HG02678 (cell line): ENCODE data around the gene FYB2.
A peak's percentile ranks its signal among the peaks of the same experiment; 100 is the strongest.

ENCODE experiments used
- ATAC-seq: cut with Tn5 transposase; IDR thresholded peaks from one replicate; pipeline ENCODE4 v1.9.1; 2021; ENCODE audit warnings: mild to moderate bottlenecking, moderate library complexity; ENCODE audit not compliant: unreplicated experiment

Gene FYB2

GRCh38 chr1:56726706-56727105 is 92.5 kb downstream of the FYB2 start:
- no peak for ATAC-seq

DNA sequence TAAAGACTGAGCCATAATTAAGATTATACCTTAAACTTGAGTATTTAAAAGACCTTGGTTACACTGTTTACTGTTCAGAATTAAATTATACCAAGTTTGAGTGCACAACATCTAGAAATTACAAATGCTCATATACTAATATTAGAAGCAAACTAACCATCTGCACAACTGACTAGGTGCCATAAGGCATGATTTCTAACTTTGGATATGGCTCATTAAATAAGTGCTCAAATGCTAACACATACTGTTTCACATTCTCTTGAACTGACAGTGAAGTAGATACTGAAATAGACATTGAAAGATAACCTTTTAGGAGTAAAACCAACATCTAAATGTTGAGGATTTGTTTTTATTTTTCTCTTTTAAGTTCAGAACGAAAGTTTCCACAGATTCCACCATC is 100.0 kb downstream of the FYB2 start:
- ATAC-seq = no peak

DNA sequence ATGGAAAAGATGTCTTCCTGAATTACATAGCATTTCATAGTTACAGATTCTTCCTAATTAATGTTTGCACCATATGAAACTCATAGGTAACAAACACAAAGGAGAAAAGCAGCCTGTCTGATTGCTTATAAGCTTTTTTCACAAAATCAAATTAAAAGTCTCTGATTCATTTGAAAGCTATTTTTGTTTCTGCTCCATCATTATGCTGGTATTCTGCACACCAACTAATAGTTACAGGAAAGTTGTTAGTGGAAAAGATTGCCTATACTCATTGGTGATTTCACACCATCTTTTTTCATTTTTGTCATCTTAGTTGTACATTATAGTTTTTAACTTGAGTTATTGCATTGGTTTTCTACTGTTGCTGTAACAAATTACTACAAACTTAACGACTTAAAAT is 104.0 kb downstream of the FYB2 start:
- no peak for ATAC-seq

- ATAC-seq = no peak
Measured at GRCh38 chr1:56713112-56713511, 106.1 kb downstream of the FYB2 start.

DNA sequence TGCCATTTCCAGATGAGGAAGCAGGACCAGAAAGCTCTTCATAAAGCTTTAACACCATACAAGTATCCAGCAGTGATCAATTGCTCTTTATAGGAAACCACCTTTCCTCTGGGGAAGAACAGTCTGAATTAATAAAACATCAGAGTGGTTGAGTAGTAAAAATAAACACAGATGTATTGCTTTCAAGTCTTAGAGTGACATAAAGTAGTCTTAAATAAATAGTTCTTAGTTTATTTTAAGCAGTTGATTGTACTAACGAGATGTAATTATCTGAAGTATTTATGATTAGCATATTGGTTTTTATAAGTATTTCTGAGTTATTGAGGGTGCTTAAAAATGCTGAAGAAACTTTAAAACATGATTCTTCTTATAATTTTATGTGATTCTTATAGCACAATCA is 107.1 kb downstream of the FYB2 start:
- no peak for ATAC-seq

- no peak for ATAC-seq
Measured at GRCh38 chr1:56710646-56711045, 108.6 kb downstream of the FYB2 start.

DNA sequence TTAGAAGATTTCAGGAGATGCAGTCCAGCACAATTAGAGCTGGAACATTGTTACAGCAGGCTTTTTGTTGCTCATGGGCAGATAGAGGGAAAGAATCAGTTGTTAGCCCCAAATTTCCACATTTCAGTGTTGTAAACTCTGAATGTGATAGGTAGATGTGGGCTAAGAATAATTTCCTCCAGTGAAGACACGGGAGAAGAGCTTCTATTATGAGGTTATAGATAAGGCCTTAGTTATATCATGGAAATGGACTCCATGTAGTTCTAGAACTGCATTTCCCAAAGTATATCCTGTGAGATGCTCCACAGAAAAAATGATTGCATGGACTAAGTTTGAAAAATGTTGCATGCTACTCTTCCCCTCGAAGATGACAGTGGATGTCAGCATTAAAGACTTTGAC is 109.2 kb downstream of the FYB2 start:
- ATAC-seq = no peak

DNA sequence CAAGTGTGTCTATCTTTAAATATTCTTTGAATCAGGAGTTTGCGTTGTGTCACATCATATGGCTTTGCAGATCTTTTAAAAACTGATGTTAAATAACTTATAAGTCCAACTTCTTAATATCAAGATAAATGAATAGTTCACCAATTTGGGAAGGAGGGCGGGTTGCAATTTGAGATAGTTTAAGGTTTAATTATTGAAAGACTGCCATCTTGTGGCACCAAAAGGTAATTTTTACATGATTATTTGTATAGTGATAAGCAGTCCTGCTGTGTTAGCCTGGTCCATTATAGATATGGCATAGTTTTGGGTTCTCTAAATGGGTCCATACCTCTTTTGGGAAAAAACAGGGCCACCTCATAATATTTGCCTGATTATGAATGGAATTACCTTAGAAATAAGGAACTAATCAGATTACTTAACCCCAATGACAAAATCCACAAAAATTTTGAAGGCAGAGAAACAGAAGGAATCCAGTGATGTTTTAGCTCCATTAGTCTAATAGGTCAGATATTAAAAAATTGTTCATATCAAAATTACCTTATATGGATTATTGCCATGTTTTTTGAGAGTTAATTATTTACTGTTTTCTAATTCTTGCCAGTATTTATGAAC is 109.8 kb downstream of the FYB2 start:
- peak; percentile 74 for ATAC-seq

DNA sequence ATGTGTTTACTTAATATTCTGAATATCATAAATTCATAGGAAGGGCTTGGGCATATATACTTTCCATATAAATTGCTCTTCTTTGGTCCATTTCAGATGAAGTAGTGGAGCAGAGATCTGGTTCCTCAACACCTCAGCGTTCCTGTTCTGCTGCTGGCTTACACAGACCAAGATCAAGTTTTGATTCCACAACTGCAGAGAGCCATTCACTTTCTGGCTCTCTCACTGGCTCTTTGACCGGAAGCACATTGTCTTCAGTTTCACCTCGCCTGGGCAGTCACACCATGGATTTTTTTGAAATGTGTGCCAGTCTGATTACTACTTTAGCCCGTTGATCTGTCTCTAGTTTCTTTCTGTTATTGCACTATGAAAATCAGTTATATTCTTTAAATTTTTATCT is 111.8 kb downstream of the FYB2 start:
- no peak for ATAC-seq

- no peak for ATAC-seq
Measured at GRCh38 chr1:56703747-56704146, 115.5 kb downstream of the FYB2 start.

DNA sequence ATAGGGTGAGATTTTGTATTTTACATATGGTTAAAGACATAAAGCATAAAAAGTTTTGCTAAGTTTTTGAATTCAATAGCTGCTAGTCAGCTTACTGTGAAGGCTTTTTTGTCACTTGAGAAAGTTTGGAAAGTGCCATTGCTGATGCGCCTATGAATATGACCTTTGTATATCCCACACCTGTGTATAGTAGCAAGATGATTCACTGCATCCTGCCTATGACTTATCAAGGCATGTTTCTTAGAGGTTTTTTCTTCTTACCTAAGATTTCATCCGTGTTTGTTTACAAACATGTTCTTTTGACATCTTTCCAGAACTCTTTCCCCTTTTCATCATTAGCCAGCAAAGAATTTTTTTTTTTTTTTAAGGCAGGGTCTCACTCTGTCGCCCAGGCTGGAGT is 122.5 kb downstream of the FYB2 start:
- ATAC-seq = no peak

DNA sequence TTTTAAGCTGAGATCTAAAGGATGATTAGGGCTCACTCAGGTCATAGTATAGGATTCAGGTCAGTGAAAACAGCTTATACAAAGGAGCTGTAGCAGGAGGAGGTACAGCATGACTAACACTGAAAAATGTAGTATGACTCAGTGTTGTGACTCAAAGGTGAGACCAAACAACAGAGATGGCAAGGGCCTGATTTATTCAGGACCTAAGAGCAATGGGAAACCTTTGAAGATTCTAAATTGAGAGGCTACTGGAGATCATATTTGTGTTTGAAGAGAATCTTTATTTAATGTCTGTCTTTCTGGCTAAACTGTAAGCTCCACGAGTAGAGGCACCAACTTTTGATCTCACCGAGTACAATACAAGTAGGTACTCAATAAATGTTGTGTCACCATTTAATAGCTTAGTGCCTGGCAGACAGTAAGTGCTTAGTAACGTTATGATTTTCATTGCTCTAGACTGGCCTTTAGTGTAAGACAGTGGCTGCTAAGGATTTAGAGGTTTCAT is 130.6 kb downstream of the FYB2 start:
- no peak for ATAC-seq

DNA sequence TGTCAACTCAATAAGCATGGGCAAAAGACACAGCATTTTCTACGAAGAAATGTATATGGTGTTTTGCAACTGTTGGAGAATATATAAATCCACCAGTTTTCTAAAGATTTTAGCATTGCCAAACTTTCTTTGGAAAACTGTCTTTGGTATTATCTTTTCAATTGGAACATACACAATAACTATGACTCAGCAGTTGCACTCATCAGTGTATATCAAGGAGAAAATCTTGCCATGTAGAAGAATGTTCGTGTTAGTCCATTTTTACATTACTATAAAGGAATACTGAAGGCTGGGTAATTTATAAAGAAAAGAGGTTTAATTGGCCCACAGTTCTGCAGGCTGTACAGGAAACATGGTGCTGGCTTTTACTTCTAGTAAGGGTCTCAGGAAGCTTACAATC is 133.0 kb downstream of the FYB2 start:
- ATAC-seq = no peak

GRCh38 chr1:56683569-56683968 is 135.6 kb downstream of the FYB2 start:
- no peak for ATAC-seq

GRCh38 chr1:56676571-56677035 is 142.6 kb downstream of the FYB2 start:
- ATAC-seq = no peak

DNA sequence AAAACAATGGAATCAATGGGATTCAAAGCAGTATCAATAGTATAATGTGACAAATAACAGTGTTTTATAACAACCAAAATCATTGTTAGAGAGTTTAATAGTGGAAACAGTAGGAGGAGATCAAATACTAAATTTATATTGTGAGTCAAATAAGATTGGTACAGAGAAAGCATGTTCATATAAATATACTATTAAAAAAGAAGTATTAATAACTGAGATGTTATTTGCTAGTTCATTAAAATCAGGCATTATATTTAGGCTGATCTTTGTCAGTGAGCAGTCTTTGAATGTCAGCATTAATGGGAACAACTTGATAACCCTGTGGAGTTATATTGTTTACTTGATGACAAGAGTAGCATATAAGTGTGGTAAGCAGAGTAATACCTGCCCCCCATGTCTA is 143.4 kb downstream of the FYB2 start:
- no peak for ATAC-seq

- ATAC-seq = no peak
Measured at GRCh38 chr1:56672579-56672978, 146.6 kb downstream of the FYB2 start.

DNA sequence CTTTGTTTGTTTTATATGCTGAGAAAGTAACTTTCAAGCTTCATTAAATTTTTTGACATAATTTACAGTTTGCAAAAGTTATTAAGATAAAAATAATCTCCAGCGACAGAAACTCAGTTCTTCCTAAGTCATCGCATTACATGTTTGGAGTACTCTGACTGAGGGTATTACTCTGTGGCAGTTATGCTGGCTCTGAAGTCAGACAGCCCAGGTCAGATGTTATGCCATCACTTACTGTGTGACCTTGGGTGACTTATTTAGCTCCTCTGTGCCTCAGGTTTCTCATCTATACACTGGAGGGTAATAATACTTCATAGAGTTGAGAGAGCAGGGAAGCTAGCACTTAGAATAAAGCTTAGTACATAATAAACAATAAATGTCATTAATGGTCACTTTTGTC is 147.7 kb downstream of the FYB2 start:
- no peak for ATAC-seq

GRCh38 chr1:56671085-56671484 is 148.1 kb downstream of the FYB2 start:
- no peak for ATAC-seq

DNA sequence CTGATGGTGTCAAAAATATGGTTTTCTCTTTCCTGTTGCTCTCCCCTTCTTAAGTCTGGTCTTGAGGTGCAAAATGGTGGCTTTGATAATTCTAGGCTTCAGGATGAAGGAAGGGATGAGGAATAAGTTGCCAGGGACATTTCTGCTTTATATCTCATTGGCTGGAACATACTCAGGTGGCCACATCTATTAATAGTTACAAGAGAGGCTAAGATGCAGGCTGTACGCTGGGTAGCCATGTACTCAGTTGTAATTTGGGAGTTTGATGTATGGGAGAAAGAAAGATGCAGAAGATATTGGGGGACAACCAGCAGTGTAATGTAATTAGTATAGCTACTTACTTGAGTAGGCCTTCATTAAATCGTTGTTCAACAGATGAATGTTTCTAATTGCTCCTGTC is 148.9 kb downstream of the FYB2 start:
- no peak for ATAC-seq
